Measurements from ENCODE around the gene RBP4. TPM values are rescaled to one million over a fixed set of nuclear protein-coding genes. Genes with fewer than 3 reads are reported as not detected.
A peak's percentile ranks its signal among the peaks of the same experiment; 100 is the strongest.

The RBP4 gene
- total and polyA plus RNA-seq, 5 donors from 2014 or later: not detected

- no peaks in the 10 kb centered on the region for H3K9me3 ChIP-seq (ENCODE audit: control insufficient read depth in 2 of 2, low read length in 2 of 2)
- Mint-ChIP-seq H3K27ac (no peak overlapping the region), H3K9me3 (peaks cover 0 to 1% (median 0%) of the 10 kb centered on the region in 7 donors), H3K27me3 (peaks cover 62% of the 10 kb centered on the region), H3K4me3 (no peak overlapping the region), H3K36me3 (no peaks in the 10 kb centered on the region), H3K4me1 (no peaks in the 10 kb centered on the region)
- H3K4me3 ChIP-seq (ENCODE audit: low read depth, low read length): no peak overlapping the region
- H3K27ac ChIP-seq (ENCODE audit: insufficient read depth, low read length, poor library complexity, severe bottlenecking): no peak overlapping the region
- no peak for DNase-seq
- H3K36me3 ChIP-seq (ENCODE audit: control insufficient read depth, insufficient read depth, low read length): no peaks in the 10 kb centered on the region
- peaks cover 10% of the 10 kb centered on the region for H3K27me3 ChIP-seq (ENCODE audit: control insufficient read depth, insufficient read depth, low read length)
- no peaks in the 10 kb centered on the region for H3K4me1 ChIP-seq (ENCODE audit: control insufficient read depth, insufficient read depth, low read length, poor library complexity, severe bottlenecking)
- ATAC-seq (ENCODE audit: low read depth in 2 of 2): no peak
These were observed 439 bp downstream of the RBP4 start for GRCh38 chr10:93600446-93601145.

GRCh38 chr10:93599778-93600177, 1.3 kb downstream of the RBP4 start:
- H3K4me1 Mint-ChIP-seq: no peaks in the 10 kb centered on the region
- no peaks in the 10 kb centered on the region for H3K36me3 ChIP-seq (ENCODE audit: control insufficient read depth, insufficient read depth, low read length)
- DNase-seq (no peak), ATAC-seq (ENCODE audit: low read depth in 2 of 2) (no peak)
- H3K9me3 ChIP-seq (ENCODE audit: control insufficient read depth in 2 of 2, low read length in 2 of 2): no peaks in the 10 kb centered on the region
- H3K4me3 Mint-ChIP-seq: peak overlapping the region in 1 of 4 donors; percentile 56
- H3K27me3 Mint-ChIP-seq: peaks cover 57% of the 10 kb centered on the region
- H3K27ac ChIP-seq (ENCODE audit: insufficient read depth, low read length, poor library complexity, severe bottlenecking): no peak overlapping the region
- H3K4me1 ChIP-seq (ENCODE audit: control insufficient read depth, insufficient read depth, low read length, poor library complexity, severe bottlenecking): no peaks in the 10 kb centered on the region
- no peaks in the 10 kb centered on the region for H3K36me3 Mint-ChIP-seq
- no peak overlapping the region for H3K4me3 ChIP-seq (ENCODE audit: low read depth, low read length)
- H3K27ac Mint-ChIP-seq: no peak overlapping the region
- H3K9me3 Mint-ChIP-seq: peaks cover 0 to 1% (median 0%) of the 10 kb centered on the region in 7 donors
- H3K27me3 ChIP-seq (ENCODE audit: control insufficient read depth, insufficient read depth, low read length): peaks cover 10% of the 10 kb centered on the region

GRCh38 chr10:93599335-93599734, 1.7 kb downstream of the RBP4 start:
- DNase-seq (no peak), ATAC-seq (ENCODE audit: low read depth in 2 of 2) (no peak)
- H3K36me3 ChIP-seq (ENCODE audit: control insufficient read depth, insufficient read depth, low read length): no peaks in the 10 kb centered on the region
- H3K27me3 ChIP-seq (ENCODE audit: control insufficient read depth, insufficient read depth, low read length): peaks cover 7% of the 10 kb centered on the region
- H3K27ac ChIP-seq (ENCODE audit: insufficient read depth, low read length, poor library complexity, severe bottlenecking): no peak overlapping the region
- peaks cover 0 to 1% (median 0%) of the 10 kb centered on the region in 7 donors for H3K9me3 Mint-ChIP-seq
- H3K36me3 Mint-ChIP-seq: no peaks in the 10 kb centered on the region
- H3K27me3 Mint-ChIP-seq: peaks cover 56% of the 10 kb centered on the region
- H3K27ac Mint-ChIP-seq: no peak overlapping the region
- no peaks in the 10 kb centered on the region for H3K4me1 ChIP-seq (ENCODE audit: control insufficient read depth, insufficient read depth, low read length, poor library complexity, severe bottlenecking)
- no peaks in the 10 kb centered on the region for H3K4me1 Mint-ChIP-seq
- no peaks in the 10 kb centered on the region for H3K9me3 ChIP-seq (ENCODE audit: control insufficient read depth in 2 of 2, low read length in 2 of 2)
- H3K4me3 Mint-ChIP-seq: no peak overlapping the region
- no peak overlapping the region for H3K4me3 ChIP-seq (ENCODE audit: low read depth, low read length)

- no peaks in the 10 kb centered on the region for H3K9me3 ChIP-seq (ENCODE audit: control insufficient read depth in 2 of 2, low read length in 2 of 2)
- Mint-ChIP-seq H3K4me1 (no peaks in the 10 kb centered on the region), H3K9me3 (no peaks in the 10 kb centered on the region), H3K27ac (no peak overlapping the region), H3K36me3 (no peaks in the 10 kb centered on the region), H3K27me3 (peaks cover 44% of the 10 kb centered on the region), H3K4me3 (no peak overlapping the region)
- no peak for DNase-seq
- no peaks in the 10 kb centered on the region for H3K4me1 ChIP-seq (ENCODE audit: control insufficient read depth, insufficient read depth, low read length, poor library complexity, severe bottlenecking)
- no peak for ATAC-seq (ENCODE audit: low read depth in 2 of 2)
- H3K27me3 ChIP-seq (ENCODE audit: control insufficient read depth, insufficient read depth, low read length): peaks cover 7% of the 10 kb centered on the region
- H3K36me3 ChIP-seq (ENCODE audit: control insufficient read depth, insufficient read depth, low read length): no peaks in the 10 kb centered on the region
- H3K27ac ChIP-seq (ENCODE audit: insufficient read depth, low read length, poor library complexity, severe bottlenecking): no peak overlapping the region
- H3K4me3 ChIP-seq (ENCODE audit: low read depth, low read length): no peak overlapping the region
These were observed 2.9 kb downstream of the RBP4 start for GRCh38 chr10:93598157-93598556.

GRCh38 chr10:93597075-93597599, 3.9 kb downstream of the RBP4 start:
- ATAC-seq (ENCODE audit: low read depth in 2 of 2) (no peak), DNase-seq (no peak)
- no peaks in the 10 kb centered on the region for H3K9me3 ChIP-seq (ENCODE audit: control insufficient read depth in 2 of 2, low read length in 2 of 2)
- no peak overlapping the region for H3K27ac ChIP-seq (ENCODE audit: insufficient read depth, low read length, poor library complexity, severe bottlenecking)
- no peaks in the 10 kb centered on the region for H3K4me1 ChIP-seq (ENCODE audit: control insufficient read depth, insufficient read depth, low read length, poor library complexity, severe bottlenecking)
- Mint-ChIP-seq H3K9me3 (no peaks in the 10 kb centered on the region), H3K27ac (no peak overlapping the region), H3K36me3 (no peaks in the 10 kb centered on the region), H3K4me3 (no peak overlapping the region), H3K27me3 (peaks cover 35% of the 10 kb centered on the region), H3K4me1 (no peaks in the 10 kb centered on the region)
- no peaks in the 10 kb centered on the region for H3K36me3 ChIP-seq (ENCODE audit: control insufficient read depth, insufficient read depth, low read length)
- peaks cover 1% of the 10 kb centered on the region for H3K27me3 ChIP-seq (ENCODE audit: control insufficient read depth, insufficient read depth, low read length)
- H3K4me3 ChIP-seq (ENCODE audit: low read depth, low read length): no peak overlapping the region

- H3K4me3 ChIP-seq (ENCODE audit: low read depth, low read length): no peak overlapping the region
- no peaks in the 10 kb centered on the region for H3K4me1 Mint-ChIP-seq
- peaks cover 29% of the 10 kb centered on the region for H3K27me3 Mint-ChIP-seq
- H3K27ac Mint-ChIP-seq: no peak overlapping the region
- H3K27ac ChIP-seq (ENCODE audit: insufficient read depth, low read length, poor library complexity, severe bottlenecking): no peak overlapping the region
- H3K4me1 ChIP-seq (ENCODE audit: control insufficient read depth, insufficient read depth, low read length, poor library complexity, severe bottlenecking): no peaks in the 10 kb centered on the region
- DNase-seq: no peak
- H3K36me3 ChIP-seq (ENCODE audit: control insufficient read depth, insufficient read depth, low read length): no peaks in the 10 kb centered on the region
- no peaks in the 10 kb centered on the region for H3K27me3 ChIP-seq (ENCODE audit: control insufficient read depth, insufficient read depth, low read length)
- no peaks in the 10 kb centered on the region for H3K36me3 Mint-ChIP-seq
- H3K9me3 ChIP-seq (ENCODE audit: control insufficient read depth in 2 of 2, low read length in 2 of 2): no peaks in the 10 kb centered on the region
- no peak overlapping the region for H3K4me3 Mint-ChIP-seq
- no peaks in the 10 kb centered on the region for H3K9me3 Mint-ChIP-seq
- no peak for ATAC-seq (ENCODE audit: low read depth in 2 of 2)
These were observed 4.5 kb downstream of the RBP4 start for GRCh38 chr10:93596539-93596938.

GRCh38 chr10:93595378-93596161, 5.5 kb downstream of the RBP4 start:
- H3K27ac ChIP-seq (ENCODE audit: insufficient read depth, low read length, poor library complexity, severe bottlenecking): no peak overlapping the region
- no peak overlapping the region for H3K4me3 ChIP-seq (ENCODE audit: low read depth, low read length)
- Mint-ChIP-seq H3K4me3 (no peak overlapping the region), H3K36me3 (no peaks in the 10 kb centered on the region), H3K27ac (peak overlapping the region in 1 of 3 donors; percentile 20), H3K4me1 (no peaks in the 10 kb centered on the region), H3K27me3 (peaks cover 27% of the 10 kb centered on the region), H3K9me3 (no peaks in the 10 kb centered on the region)
- DNase-seq (no peak), ATAC-seq (ENCODE audit: low read depth in 2 of 2) (no peak)
- no peaks in the 10 kb centered on the region for H3K9me3 ChIP-seq (ENCODE audit: control insufficient read depth in 2 of 2, low read length in 2 of 2)
- no peaks in the 10 kb centered on the region for H3K36me3 ChIP-seq (ENCODE audit: control insufficient read depth, insufficient read depth, low read length)
- no peaks in the 10 kb centered on the region for H3K4me1 ChIP-seq (ENCODE audit: control insufficient read depth, insufficient read depth, low read length, poor library complexity, severe bottlenecking)
- no peaks in the 10 kb centered on the region for H3K27me3 ChIP-seq (ENCODE audit: control insufficient read depth, insufficient read depth, low read length)
